ENCODE measurements around the gene FAM171A2. TPM values are rescaled to one million over a fixed set of nuclear protein-coding genes. Genes with fewer than 3 reads are reported as not detected.
"Not testable (repeated sequence)": the region's sequence is repeated elsewhere in the genome, so short reads cannot be mapped to it uniquely, and the experiment has no call there.

The FAM171A2 gene
- total and polyA plus RNA-seq, 2 donors (not counting 1 experiment from before 2014, with no cell fraction given): 1.7 to 5.0 TPM

- H3K9me3 ChIP-seq (ENCODE audit: control insufficient read depth, insufficient read depth, low read depth, low read length): no peaks in the 10 kb centered on the region
- no peak overlapping the region for H3K9ac ChIP-seq (ENCODE audit: insufficient read depth, low read length)
- H3K79me2 ChIP-seq (ENCODE audit: control insufficient read depth, insufficient read depth, low read length): peaks cover 7% of the 10 kb centered on the region
- no peak overlapping the region for H3K4me3 ChIP-seq (replicated peaks in 1 of 4; ENCODE audit: control extremely low read depth in 1 of 4, insufficient read depth in 1 of 4, low read depth in 3 of 4, low read length in 4 of 4)
- no peaks in the 10 kb centered on the region for H3K27me3 ChIP-seq (ENCODE audit: control insufficient read depth, insufficient read depth, low read length)
- H2AFZ ChIP-seq (ENCODE audit: low read length): no peak overlapping the region
- peak in 1 of 2 donors; percentile 33 for DNase-seq (ENCODE audit: low read depth in 2 of 2)
- H3K4me1 ChIP-seq (ENCODE audit: control insufficient read depth, extremely low read depth, insufficient read depth, low read length): no peaks in the 10 kb centered on the region
- H3K36me3 ChIP-seq (ENCODE audit: control insufficient read depth, insufficient read depth, low read length): peaks cover 18% of the 10 kb centered on the region
- no peak overlapping the region for H3K4me2 ChIP-seq (ENCODE audit: extremely low read depth, insufficient read depth, low read length)
- no peak overlapping the region for H3K27ac ChIP-seq (ENCODE audit: insufficient read depth, low read length)
- no peaks in the 10 kb centered on the region for H4K20me1 ChIP-seq (ENCODE audit: control insufficient read depth, extremely low read depth, insufficient read depth, low read length)
- TF ChIP-seq CTCF (conservative IDR thresholded peaks at IDR 0.05 in 1 of 2, IDR thresholded peaks at IDR 0.05 in 1 of 2; ENCODE audit: low read depth in 1 of 2, low read length in 2 of 2): no peak
Observed at GRCh38 chr17:44348234-44348987, 15.2 kb downstream of the FAM171A2 start.

DNA sequence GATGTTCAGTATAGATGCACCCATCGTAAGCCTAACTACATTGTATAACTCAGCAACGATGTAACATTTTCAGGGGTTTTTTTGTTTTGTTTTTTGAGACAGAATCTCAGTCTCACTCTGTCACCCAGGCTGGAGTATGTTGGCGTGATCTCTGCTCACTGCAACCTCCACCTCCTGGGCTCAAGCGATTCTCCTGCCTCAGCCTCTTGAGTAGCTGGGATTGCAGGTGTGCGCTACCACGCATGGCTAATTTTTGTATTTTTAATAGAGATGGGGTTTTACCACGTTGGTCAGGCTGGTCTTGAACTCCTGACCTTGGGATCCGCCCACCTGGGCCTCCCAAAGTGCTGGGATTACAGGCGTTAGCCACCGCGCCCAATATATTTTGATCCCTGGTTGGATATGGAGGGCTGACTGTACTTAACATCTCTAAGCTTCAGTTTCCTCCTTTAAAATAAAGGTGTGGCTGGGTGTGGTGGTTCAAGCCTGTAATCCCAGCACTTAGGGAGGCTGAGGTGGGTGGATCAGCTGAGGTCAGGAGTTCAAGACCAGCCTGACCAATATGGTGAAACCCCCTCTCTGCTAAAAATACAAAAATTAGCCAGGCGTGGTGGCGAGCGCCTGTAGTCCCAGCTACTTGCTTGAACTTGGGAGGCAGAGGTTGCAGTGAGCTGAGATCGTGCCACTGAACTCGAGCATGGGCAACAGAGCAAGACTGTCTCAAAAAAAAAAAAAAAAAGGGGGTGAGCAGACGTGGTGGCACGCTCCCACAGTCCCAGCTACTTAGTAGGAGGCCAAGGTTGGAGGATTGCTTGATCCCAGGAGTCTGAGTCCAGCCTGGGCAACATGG lies 16.2 kb downstream of the FAM171A2 start:
- not testable (repeated sequence) for H2AFZ ChIP-seq (ENCODE audit: low read length); H3K4me2 ChIP-seq (ENCODE audit: extremely low read depth, insufficient read depth, low read length); H4K20me1 ChIP-seq (ENCODE audit: control insufficient read depth, extremely low read depth, insufficient read depth, low read length); H3K4me3 ChIP-seq (replicated peaks in 1 of 4; ENCODE audit: control extremely low read depth in 1 of 4, insufficient read depth in 1 of 4, low read depth in 3 of 4, low read length in 4 of 4); H3K27ac ChIP-seq (ENCODE audit: insufficient read depth, low read length); H3K79me2 ChIP-seq (ENCODE audit: control insufficient read depth, insufficient read depth, low read length); H3K4me1 ChIP-seq (ENCODE audit: control insufficient read depth, extremely low read depth, insufficient read depth, low read length); H3K27me3 ChIP-seq (ENCODE audit: control insufficient read depth, insufficient read depth, low read length); H3K9ac ChIP-seq (ENCODE audit: insufficient read depth, low read length); H3K9me3 ChIP-seq (ENCODE audit: control insufficient read depth, insufficient read depth, low read depth, low read length); DNase-seq (ENCODE audit: low read depth in 2 of 2)
- H3K36me3 ChIP-seq (ENCODE audit: control insufficient read depth, insufficient read depth, low read length): peaks cover 16% of the 10 kb centered on the region

GRCh38 chr17:44346064-44346844 lies 17.4 kb downstream of the FAM171A2 start:
- Histone ChIP-seq H3K9ac (ENCODE audit: insufficient read depth, low read length) (no peak overlapping the region), H3K4me3 (replicated peaks in 1 of 4; ENCODE audit: control extremely low read depth in 1 of 4, insufficient read depth in 1 of 4, low read depth in 3 of 4, low read length in 4 of 4) (peak overlapping the region; percentile 96 to 98 (median 97)), H3K4me2 (ENCODE audit: extremely low read depth, insufficient read depth, low read length) (peak overlapping the region; percentile 94), H2AFZ (ENCODE audit: low read length) (no peak overlapping the region), H3K27me3 (ENCODE audit: control insufficient read depth, insufficient read depth, low read length) (no peaks in the 10 kb centered on the region), H3K79me2 (ENCODE audit: control insufficient read depth, insufficient read depth, low read length) (peaks cover 7% of the 10 kb centered on the region), H3K4me1 (ENCODE audit: control insufficient read depth, extremely low read depth, insufficient read depth, low read length) (no peaks in the 10 kb centered on the region), H3K27ac (ENCODE audit: insufficient read depth, low read length) (no peak overlapping the region), H3K9me3 (ENCODE audit: control insufficient read depth, insufficient read depth, low read depth, low read length) (no peaks in the 10 kb centered on the region), H3K36me3 (ENCODE audit: control insufficient read depth, insufficient read depth, low read length) (peaks cover 6% of the 10 kb centered on the region), H4K20me1 (ENCODE audit: control insufficient read depth, extremely low read depth, insufficient read depth, low read length) (no peaks in the 10 kb centered on the region)
- DNase-seq (ENCODE audit: low read depth in 2 of 2): no peak
- TF ChIP-seq CTCF (conservative IDR thresholded peaks at IDR 0.05 in 1 of 2, IDR thresholded peaks at IDR 0.05 in 1 of 2; ENCODE audit: low read depth in 1 of 2, low read length in 2 of 2): no peak
- no peak for TF ChIP-seq EZH2 (IDR thresholded peaks at IDR 0.05; ENCODE audit: low read length, missing control alignments)

Data from fibroblast of lung (primary cell).